GM18505 (cell line): ENCODE results near the gene KCNMB2.

ENCODE experiments used
- ATAC-seq: cut with Tn5 transposase; IDR thresholded peaks from one replicate; pipeline ENCODE4 v1.9.1; 2021; ENCODE audit not compliant: unreplicated experiment
- POLR2A ChIP-seq: IDR thresholded peaks from 4 replicates; pipeline ENCODE4 v1.6.1; 2011; ENCODE audit warnings: borderline replicate concordance; ENCODE audit not compliant: insufficient read depth, insufficient read length; ENCODE audit errors: extremely low read depth

KCNMB2 gene

GRCh38 chr3:178685591-178685906 is 149.3 kb downstream of the KCNMB2 start:
- no peak for TF ChIP-seq POLR2A
- no peak for ATAC-seq

GRCh38 chr3:178686826-178687225 is 150.6 kb downstream of the KCNMB2 start:
- ATAC-seq: no peak
- no peak for TF ChIP-seq POLR2A

- ATAC-seq: no peak
- TF ChIP-seq POLR2A: no peak
These were observed 154.3 kb downstream of the KCNMB2 start for GRCh38 chr3:178690571-178690970.

DNA sequence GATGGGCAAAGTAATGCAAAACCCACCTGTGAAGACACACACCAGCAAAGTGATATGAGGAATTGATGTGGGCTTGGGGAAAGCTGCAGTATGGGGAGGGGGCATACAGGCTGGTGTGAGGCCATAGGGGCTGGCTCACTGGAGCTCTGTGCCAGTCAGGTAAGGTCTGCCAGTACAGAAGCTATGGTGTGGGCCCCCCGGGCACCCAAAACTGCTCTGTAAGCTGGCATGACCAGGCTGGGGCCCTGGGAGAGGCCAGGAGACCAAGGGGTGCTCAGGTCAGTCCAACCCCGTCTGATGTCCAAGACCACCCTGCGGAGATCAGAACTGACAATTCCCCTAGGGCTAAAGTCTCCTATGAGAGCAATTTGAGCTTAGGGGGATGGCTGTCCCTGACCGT is 163.1 kb downstream of the KCNMB2 start:
- TF ChIP-seq POLR2A: no peak
- ATAC-seq: no peak

DNA sequence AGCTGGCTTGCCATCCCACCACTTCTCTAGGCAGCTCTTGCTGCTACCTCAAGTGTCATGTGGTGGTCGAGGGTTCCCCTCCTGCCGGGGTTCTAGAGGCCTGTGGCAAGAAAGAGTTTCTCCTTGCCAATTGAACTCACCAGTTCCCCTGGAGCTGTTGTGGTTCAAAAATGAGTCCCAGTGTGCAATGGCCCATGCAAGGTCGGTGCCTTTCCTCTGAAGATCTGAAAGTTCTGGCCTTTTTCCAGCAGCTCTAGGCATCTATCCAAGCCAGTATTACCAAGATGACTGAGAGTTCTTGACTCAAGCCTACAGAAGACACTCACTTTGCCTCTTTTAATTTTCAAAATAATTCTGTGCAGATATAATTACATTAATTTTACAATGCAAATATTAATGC is 163.6 kb downstream of the KCNMB2 start:
- TF ChIP-seq POLR2A: no peak

GRCh38 chr3:178703268-178703975 is 167.2 kb downstream of the KCNMB2 start:
- no peak for ATAC-seq
- no peak for TF ChIP-seq POLR2A

More for the DNA sequence above, 163.6 kb downstream of the KCNMB2 start:
- ATAC-seq: no peak

DNA sequence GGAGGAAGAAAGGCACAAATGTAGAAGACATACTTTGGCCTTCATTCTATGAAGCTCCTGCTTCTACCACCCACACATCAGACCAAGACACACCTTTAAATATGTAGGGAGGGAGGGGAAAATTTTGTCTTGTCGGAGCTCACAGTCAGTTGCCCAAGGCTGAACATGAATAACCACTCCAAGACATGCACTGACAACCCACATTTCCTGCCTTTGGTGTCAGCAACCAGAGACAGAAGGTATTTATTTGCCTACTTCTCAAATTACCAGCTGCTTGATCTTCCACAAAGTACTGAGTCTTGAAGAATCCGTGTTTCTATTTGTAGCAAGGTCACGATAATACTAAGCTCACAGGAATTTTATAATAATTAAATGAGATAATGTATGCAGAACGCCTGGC is 169.7 kb downstream of the KCNMB2 start:
- ATAC-seq: no peak
- no peak for TF ChIP-seq POLR2A

DNA sequence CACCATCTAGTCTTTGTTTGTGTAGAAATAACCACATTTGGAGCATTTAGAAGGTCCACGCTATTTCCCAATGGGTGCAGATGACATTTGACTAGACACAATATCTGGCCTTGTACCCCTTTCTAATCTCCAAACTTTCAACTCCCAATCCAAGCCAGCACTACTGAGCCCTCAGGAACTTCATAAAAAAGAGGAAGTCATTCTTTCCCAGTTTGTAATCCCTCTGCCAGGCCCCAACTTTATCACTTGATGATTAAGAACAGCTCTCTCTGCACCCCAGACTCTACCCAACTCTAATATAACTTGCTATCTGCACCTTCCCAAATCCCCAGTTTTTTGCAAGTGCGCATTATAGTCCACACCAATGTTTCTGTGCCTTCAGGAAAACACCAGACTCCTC is 170.2 kb downstream of the KCNMB2 start:
- ATAC-seq: no peak
- TF ChIP-seq POLR2A: no peak

DNA sequence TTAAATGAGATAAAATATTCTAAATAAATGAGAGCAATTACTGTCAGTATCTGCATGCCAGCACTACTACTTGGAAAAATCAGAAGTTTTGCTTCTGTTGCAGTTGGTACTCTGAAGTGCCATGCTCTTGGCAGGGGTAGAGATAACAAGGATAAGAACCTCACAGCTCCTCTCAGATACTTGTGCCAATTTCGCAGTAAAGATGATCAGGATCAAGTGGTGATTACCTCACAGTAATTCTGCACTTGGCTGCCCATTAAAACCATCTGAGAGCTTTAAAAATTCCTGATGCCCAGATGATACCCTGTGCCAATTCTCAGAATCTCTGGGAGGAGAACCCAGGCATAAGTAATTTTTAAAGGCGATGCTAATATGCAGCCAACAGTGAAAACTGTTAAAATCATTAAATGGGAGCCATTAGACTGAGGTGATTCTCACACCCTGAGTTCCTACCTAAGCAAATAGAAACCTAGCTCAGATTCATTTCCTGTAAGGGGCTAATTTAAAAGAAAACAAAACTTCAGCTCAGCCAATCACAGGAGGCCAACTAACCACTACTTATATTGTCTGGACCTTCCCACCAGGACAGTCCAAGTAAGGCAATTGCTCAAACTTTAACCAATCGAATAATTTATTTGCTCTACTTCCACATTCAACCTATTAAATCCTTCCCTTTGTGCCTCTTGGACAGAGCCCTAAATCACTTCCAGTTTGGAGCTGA is 171.2 kb downstream of the KCNMB2 start:
- no peak for ATAC-seq
- no peak for TF ChIP-seq POLR2A

- no peak for TF ChIP-seq POLR2A
- no peak for ATAC-seq
These were observed 172.8 kb downstream of the KCNMB2 start for GRCh38 chr3:178709051-178709450.

DNA sequence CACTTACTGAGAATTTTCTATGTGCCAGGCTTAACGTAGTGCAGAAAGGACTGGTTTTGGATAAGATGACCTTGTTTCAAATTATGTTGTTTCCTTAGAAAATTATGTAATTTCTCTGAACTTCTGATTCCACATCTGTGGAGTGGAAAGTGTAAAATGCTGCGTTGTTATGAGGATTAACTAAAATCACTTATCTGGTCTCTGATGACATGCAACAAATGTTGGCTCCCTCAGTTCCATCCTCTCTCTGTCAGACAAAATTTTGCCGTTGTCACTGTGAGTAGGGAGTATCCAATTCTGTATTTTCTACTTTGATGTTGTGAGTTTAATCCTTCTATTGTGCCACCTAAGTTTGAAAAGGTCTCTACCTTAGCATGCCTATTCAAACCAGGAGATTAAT is 175.5 kb downstream of the KCNMB2 start:
- no peak for ATAC-seq
- TF ChIP-seq POLR2A: no peak

GRCh38 chr3:178712247-178712646 is 176.0 kb downstream of the KCNMB2 start:
- TF ChIP-seq POLR2A: no peak

GRCh38 chr3:178714925-178715832 is 178.9 kb downstream of the KCNMB2 start:
- no peak for TF ChIP-seq POLR2A
- no peak for ATAC-seq

More at GRCh38 chr3:178712247-178712646, 176.0 kb downstream of the KCNMB2 start:
- ATAC-seq: no peak

DNA sequence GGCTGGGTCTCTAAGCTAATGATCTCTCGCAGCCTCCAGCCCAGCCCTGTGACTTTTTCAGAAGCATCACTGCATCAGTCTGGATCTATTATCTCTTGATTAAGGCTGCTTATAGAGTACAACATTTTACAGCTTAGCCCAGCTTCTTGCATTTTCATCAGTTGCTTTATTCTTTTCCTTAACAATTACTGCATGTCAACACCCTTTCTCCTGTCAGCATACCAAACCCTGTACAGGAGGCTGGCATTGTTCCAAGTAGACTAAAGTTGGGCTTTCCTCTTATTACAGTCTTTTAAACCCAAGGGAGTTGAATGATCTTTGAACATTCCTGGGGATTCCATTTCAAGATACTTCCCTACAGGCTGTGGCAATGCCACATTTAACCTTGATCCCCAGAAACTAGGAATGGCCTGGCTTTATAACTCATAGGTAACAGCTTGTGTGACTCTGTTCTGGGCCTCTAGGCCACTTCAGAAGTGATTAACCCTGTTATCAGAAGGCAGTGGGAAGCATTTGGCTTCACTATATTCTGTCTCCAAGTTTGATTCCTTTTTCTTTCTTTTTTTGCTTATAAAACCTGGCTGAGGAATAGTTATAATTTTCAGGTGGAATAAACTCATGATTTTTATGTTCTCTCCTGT is 182.9 kb downstream of the KCNMB2 start:
- TF ChIP-seq POLR2A: no peak
- ATAC-seq: no peak

GRCh38 chr3:178732824-178733223 is 196.6 kb downstream of the KCNMB2 start:
- no peak for TF ChIP-seq POLR2A

More at GRCh38 chr3:178732824-178733223, 196.6 kb downstream of the KCNMB2 start:
- no peak for ATAC-seq
